Activated T-helper 9 cell treated with anti-CD3 and anti-CD28 coated beads, Interleukin-2, amount 50 U/mL, for 16 hours (primary cell): ENCODE results near the gene FAM219A.

Experiments used
- DNase-seq: peaks from one replicate; pipeline ENCODE4 v3.0.0-alpha.2; 2020; ENCODE audit warnings: low read depth

Gene FAM219A

DNA sequence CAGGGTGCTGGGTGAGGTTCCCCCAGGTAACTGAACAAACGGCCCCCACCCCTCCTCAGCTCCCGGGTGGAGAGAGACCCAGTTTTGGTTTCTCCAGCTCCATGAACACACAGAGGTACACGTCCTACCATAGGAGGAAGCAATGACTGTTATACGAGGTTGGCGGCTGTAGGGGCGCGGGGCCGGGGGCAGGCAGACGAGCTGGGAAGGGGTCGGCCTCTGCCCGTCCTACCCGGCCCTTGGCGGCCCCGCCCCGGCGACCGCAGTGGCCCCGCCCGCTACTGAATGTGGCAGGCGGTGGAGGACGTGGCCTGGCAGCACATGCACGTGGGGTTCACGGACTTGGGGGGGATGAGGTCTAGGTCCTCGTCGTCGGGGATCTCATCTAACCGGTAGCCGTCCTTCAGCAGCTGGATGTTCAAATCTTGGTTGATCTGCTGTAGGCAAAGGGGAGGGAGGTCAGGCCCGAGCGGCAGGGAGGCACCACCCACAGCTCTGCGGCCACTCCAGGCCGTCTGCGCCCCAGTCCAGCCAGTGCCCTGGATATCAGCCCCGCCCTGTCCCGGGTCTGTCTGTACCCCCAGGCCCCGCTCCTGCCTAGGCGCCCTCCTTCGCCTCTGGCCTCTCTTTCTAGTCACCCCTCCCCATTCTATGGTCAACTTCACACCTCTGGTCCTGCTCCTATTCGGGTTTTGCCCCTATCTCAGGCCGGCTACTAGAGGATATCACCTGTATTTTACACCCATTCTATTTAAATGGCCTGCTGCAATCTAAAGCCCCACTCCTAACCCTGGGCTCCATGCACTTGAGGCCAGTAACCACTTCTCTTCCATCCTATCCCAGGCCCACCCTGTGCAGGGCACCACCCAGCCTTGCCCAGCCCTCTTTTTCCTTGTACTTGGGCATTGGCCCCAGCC, 57.4 kb downstream of the FAM219A start:
- DNase-seq = no peak

DNA sequence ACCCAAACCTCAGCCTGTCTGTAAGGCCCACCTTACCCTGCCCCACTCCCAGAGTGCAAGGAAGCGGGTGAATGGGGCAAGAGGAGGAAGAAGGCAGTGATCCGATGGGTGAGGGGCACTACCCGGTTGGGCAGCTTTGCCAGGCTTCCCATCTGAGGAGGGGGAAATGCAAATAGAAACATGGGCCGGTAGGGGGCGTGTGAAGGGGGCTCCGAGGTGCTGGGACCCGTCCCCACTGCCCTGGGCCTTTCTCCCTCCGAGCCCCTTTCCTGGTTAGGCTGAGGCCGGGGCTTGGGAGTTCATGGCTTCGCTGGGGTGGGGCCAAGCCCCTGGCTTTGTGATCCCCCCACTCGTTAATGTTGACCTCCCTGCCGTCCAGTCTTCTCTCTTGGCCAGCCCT, 58.1 kb downstream of the FAM219A start:
- DNase-seq = no peak

DNA sequence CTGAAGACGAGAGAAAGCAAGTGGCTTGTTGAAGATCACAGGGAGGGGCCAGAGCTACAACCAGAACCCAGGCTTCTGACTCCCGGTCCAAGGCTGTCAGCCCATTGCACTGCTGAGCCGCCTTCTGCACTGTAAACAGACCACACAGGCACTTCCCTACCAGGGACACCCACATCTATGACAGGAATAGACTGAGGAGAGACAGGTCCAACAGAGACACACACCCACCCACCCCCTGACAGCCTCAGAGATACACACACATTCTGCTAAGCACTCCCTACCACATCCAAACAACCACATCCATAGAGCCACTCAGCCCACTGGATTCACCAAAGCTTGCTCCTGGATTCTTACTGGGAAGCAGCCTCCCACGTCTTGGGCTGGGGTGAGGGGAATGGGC, 58.6 kb downstream of the FAM219A start:
- DNase-seq = no peak

DNA sequence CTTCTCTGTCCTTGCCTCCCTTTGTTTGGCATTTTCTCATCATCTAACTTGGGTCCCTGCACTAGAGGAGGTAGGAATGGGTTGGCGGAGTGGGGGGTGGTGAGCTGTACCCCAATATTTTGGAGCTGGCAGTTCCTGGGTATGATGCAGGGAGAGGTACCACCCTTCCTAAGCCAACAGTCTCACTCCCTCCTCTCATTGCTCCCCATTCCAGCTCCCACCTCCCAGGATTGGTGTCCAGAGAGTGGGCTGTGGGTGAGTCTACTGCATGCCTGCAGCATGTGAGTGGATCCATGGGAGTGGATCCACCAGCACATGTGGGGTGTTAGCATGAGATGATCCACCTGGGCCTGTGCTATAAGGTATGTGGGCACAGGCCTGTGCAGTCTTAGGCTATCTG, 59.5 kb downstream of the FAM219A start:
- DNase-seq = no peak

DNA sequence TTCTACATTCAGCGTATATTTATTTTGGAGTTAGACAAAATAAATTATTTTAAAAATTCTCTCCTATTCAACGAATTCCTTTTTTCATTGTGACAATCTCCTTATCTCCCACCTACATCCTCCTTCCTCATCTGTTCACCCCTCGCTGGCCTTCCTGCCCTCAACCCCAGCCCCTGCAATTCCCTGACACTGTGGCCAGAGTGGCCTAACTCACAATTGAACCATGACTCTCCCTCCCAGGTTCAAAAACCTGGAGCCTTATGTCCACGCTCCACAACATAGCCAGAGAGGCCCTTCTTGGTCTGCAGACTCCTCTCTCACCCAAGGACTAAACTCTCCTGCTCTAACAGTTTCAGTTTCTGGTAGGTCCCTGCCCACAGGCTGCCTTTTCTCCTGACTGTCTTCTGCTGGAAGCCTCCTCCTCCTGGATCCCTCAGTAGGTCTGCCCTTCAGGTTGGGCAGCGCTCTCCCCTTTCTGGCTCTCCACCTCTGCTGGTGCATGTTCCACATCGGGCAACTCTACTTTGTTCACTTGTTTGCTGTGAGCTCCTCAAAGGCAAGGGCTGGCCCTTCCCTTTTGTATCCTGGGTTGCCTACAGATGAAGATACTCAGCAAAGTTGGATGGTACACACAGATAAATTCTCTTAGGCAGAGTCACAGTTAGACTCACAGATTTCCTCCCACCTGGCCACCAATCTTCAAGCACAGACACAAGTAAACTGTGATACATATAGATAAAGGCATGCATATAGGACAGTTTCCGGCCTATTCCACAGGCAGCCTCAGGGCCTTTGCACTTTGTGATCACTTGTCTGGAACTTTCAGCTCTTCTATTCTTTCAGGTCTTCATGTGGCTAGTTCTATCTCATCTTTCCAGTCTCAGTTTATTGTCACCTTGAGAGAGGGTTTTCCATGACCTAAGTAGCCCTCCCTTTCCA, 61.8 kb downstream of the FAM219A start:
- no peak for DNase-seq

DNA sequence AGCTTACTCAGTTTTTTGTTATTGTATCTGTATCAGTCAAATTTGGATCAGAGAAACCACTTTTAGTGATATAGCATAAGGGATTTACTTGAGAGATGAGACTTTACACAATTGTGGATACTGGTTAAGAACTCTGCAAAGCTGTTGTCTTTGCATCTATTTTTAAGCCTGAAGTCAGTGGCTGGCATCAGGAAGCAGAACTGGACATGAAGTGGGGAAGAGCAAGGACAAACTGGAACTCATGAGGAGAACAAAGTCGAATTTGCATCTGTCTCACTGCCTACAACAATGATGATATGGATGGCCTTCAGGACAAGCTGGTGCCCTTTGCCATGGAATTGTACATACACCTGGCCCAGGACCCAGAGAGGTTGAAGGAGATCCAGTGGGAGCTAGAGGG, 65.9 kb downstream of the FAM219A start:
- DNase-seq = no peak

DNA sequence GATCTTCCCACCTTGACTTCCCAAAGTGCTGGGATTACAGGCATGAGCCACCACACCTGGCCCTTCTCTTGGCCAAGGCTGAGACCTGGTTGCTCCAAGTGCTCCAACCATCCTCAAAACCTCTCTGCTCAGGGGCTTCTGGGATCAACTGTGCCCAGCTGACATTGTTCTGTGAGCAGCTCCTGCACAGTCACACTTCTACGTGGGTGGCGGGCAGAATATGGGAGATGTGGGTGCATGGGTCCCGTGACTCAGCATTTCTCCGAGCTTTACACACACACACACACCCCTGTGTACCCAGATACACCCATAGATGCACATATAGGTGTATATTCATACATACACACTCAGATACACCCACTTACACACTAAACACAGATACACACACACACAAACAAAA, 71.1 kb downstream of the FAM219A start:
- no peak for DNase-seq

DNA sequence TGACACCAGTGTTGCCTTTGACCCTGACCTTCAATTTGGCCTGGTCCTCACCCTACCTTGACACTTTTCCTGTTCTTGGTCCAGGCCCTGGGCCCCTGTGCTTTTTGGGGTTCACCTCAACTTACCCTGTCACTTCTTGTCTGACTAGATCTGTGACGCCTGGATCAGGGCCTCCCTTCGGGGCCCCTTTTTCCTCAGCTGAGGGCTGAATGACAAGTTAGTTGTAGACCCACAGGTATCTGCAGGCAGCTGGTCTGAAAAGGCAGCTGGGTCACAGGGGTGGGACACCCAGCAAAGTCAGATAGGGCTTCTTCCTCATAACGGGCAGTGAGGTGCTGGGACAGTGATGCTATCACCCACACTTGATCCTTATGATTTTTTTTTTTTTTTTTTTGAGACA, 71.7 kb downstream of the FAM219A start:
- no peak for DNase-seq

DNA sequence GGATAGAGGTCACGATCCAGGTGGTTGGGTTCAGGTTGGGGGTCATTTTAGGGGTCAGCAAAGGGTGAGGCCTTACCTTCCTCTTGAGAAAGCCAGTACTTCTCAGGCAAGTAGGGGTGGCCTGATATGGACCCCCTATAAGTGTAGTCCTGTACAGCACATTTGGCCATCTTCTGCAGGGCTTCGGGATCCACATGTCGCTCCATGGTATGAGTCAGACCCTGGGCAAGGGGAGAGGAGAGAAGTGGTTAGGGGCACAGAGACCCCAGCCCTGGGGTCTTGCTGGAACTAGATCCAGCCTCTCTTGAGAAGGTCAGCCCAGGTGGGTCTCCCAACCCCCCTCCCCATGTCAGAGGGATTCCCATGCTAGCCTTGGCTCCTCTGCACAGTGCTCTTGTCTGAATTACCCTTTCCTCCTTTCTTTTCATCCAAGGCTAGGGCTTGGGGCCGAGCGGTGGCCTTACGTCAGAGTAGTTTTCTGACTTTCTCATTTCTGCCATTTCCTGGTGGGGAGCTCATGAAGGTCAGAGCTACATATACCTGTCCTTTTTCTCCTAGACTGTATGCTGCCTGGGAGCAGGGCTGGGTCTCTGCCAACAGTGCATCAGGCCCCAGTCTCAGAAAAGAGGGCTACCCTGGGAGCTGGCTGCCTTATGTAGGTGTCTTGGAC, 72.7 kb downstream of the FAM219A start:
- DNase-seq = no peak

DNA sequence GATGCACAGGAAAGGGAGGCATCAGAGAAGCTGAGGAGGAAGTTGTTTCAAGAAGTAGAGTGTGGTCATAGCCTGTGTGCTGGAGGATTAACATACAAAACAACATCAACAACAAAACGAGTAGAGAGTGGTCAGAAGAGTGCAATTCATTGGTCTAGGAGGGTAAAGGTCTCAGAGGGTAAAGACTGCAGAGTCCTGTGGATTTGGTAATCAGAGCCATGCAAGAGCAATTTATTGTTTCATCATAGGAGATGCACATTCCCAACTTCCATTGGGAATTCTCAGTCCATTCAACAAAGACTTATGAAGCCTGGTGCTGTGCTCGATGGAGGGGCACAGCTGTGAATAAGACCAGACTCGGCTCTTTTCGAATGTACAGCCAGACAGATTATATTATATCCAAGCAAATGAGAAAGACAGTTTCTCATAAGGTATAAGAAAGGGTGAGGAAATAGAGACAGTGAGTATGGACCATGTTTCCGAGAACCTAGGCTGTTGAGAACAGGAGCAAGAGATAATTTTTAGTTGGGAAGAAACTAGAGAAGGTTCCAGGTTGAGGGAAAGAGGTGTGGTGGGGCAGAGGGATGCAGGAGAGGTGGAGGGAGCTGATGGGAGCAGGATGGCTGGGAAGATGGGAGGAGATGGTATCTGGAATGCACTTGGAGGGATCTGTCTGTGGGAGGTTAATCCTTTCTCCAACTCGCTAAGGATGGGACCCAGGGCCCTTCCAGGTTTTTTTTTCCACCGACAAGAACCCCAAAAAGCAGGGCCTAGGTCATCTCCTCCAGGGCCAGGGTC, 73.8 kb downstream of the FAM219A start:
- no peak for DNase-seq

DNA sequence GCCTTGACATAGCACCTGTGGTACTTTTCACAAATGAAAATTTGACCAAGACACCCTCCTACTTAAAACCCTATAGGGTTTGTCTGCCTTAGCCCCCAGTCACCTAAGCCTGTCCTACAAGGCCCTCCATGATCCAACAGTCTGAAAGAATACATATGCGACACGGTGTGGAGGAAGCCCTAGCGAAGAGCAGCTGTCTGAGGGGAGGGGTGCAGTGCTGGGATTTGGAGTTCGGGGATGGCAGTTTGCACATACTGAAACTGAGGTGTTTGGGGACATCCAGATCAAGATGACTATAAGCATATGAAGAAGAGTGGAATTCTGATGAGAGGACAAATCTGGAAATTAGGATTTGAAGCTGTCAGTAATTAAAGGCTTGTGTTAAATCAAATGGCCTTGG, 74.5 kb downstream of the FAM219A start:
- no peak for DNase-seq

DNA sequence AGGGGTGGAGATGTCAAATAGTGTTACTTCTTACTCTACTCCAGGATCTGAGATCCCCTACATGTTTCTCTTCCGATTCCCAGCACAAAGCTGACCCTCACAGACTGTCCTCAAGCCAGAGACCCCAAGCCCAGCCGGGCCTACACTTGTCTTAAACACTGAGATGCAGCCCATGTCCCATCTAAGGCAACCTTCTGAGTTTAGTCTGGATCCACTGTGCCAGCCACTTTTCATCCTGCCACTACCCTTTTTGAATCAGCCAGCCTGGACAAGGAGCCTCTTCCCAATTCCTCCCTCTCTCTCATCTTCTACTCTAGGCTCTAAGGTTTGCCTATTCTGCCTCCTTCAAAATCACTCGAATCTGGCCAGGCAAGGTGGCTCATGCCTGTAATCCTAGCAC, 75.5 kb downstream of the FAM219A start:
- no peak for DNase-seq

DNA sequence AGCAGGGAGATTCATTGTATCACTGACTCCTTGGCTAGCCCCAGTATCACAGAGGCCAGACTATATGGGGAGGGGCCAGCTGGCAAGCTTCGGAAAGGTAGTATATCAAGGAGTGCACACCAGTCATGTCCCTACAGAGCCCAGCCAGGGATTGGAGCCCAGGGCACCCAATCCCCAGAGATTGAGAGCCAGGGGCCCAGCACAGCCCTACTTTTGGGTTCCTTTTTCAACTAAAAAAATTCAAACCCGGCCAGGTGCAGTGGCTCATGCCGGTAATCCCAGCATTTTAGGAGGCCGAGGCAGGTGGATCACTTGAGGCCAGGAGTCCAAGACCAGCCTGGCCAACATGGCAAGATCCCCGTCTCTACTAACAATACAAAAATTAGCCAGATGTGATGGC, 76.3 kb downstream of the FAM219A start:
- DNase-seq = no peak

DNA sequence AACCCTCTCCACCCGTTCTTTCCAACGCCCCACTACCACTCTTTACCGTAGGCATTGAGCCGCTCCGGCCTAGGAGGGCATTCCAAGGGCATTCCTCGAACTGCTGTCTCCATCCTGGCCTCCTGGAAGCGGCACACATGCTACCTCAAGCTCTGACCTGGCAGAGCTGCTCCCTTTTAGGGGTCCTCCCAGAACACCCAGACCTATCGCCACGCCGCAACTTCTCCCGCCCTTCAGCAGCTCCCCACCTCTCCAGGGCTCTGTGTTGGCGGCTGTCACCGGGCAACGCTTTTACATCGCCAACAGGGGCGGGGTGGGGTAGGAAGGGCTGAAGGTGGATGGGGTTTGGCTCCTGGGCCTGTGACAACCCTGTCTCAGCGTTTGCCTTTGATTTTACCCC, 77.0 kb downstream of the FAM219A start:
- DNase-seq = no peak

DNA sequence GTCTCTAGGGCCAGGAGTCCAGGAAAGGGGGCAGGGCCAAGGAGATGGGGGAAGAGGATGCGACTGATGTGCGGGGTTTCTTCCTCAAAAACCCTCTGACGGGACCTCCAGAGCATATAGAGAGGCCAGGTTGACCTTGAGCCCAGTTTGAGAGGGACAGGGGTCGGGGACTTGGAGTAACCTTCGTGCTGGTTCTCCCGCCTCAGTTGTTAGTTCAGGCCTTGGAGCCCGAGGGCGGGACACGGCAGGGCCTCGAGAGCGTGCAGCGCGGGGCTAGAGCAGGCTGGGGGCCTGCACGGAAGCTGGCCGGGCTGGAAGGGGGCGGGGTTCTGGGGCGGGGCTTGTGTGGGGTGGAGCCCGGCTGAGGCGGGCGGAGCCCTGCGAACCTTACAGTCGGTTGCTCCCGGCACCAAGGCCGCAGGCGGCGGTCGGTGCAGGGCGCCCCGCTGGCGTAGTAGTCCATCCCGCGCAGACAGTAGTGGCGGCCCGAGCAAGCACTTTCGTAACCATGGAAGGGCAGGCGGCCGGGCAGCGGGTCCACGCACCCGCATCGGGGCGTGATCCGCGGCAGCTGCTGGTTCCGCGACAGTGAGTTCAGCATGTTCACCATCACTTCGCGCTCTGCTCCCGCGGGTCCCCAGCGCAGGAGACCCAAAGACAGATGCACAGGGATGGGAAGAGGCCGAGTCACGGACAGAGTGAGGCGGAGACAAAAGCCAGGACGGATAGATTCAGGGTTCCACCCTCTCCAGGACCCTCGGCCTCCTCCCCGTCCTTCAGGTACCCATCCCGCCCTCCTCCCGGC, 77.7 kb downstream of the FAM219A start:
- DNase-seq = peak; percentile 69

DNA sequence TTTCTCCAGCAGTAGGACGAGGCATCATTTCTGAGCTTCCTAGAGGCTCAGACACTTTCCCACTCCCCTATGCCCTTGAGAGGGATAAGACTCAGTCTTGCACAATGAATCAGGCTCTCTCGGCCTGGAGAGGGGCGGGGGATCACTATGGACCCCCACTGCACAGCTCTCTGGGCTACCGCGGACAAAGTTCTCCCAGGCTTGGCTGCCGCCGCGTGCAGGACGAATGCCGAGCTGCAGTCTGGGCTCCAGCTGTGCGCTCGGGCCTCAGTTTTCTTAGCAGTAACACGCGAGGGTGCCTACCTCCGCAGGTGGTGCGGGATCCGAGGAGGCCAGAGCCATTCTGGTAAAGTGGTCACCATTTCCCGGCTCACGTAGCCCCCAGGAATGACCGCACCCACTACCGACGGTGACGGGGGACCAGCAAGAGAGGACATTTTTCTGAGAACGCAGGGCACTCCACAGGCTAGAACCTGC, 78.3 kb downstream of the FAM219A start:
- DNase-seq = no peak

DNA sequence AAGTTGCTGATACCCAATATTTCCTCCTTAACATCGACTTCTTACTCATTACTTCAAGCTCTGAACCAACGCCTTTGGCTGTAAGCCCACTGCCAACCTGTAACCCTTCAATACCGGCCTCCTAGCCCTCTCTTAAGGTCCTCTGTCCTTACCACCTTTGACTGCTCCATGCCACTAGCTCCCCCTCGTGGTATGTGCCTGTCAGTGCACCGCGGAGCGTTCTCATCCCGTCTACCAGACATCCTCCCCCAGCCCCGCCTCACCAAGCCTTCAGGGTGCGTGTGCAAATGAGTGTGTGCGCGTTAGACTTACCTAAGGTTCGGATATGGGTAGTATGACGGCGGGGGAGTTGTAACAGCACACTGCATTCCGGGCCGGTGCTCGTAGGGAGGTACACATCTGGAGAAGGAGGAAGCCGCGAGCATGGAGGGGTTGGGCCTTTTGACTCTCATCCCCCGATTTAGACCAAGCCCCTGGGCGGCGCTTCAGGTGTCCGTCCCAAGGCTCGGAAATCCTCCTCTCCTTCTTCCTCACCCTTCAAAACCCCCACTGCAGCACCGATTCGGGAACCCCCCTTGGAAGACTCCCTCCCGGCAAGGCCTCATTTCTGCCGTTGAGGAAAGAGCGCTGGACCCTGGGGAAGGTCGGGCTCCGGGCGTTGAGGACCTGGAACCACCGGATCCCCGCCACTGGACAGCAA, 78.9 kb downstream of the FAM219A start:
- DNase-seq = peak; percentile 81

DNA sequence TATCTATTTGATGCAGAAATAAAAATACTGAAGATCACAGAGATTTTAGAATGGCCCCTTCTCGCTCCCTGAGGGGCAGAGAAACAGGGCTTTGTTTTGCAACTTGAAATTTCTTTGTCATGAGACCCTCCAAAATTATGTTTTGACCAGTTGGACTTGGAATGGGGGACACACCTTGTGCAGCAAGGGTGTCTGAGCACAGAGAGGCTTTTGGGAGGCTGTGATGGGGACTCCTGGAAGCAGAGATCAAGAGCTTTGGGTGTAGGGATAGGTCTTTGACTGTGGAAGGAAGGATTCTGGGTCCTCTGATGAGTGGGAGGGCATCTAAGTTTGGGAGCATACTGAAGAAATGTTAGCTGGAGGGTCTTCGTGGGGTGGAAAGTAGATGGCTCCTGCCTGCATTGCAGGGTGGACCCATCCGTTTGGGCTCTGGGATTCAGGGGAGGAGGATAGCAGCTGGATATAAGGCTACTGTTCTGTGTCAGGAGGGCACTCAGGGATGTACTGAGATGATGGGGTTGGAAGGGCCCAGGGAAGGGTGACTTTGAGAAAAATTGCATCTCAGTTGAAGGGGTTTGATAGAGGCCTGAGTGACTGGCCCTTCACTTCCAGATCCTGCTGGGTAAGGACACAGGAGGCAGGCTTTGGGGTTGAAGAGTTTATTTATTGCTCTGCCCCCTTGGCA, 79.9 kb downstream of the FAM219A start:
- DNase-seq = no peak

DNA sequence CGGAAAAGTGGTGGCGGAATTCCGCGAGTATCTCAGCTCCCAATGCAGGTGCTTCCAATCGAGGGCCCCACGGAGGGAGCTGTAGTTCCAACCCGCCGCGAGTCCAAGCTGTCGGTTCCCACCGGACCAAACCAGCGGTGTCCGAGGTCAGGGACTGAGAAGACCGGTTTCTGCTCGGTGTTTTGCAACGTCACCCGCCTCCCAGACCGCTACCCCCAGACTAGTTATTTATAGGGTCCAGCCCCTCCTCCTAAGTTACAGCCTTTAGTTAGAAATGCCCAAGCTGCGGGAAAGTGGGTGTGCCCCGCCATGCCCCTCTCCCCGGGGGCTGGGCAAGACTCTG, 81.0 kb downstream of the FAM219A start:
- no peak for DNase-seq
